Endodermal cell (in vitro differentiated cells): ENCODE measurements around the gene CACNA2D2. TPM values are rescaled to one million over a fixed set of nuclear protein-coding genes. Genes with fewer than 3 reads are reported as not detected.

ENCODE experiments used
- DNase-seq: peaks from one replicate; pipeline ENCODE4 v3.0.0-alpha.2; 2017
- H3K27ac ChIP-seq: 2 replicates; pipeline ENCODE4 v1.5.1; 2013; ENCODE audit warnings: mild to moderate bottlenecking, low read depth, low read length, moderate library complexity
- H3K27me3 ChIP-seq: 2 replicates; pipeline ENCODE4 v1.6.1; 2013; ENCODE audit warnings: mild to moderate bottlenecking, low read length, moderate library complexity; ENCODE audit not compliant: insufficient read depth, control insufficient read depth, poor library complexity, severe bottlenecking
- H3K36me3 ChIP-seq: 2 replicates; pipeline ENCODE4 v1.7.0; 2013; ENCODE audit warnings: mild to moderate bottlenecking, low read length, moderate library complexity; ENCODE audit not compliant: control insufficient read depth, insufficient read depth
- H3K4me1 ChIP-seq: one replicate; pipeline ENCODE4 v1.7.0; 2013; ENCODE audit warnings: low read length; ENCODE audit not compliant: control insufficient read depth, insufficient read depth
- H3K4me3 ChIP-seq: 2 replicates; pipeline ENCODE4 v1.5.1; 2013; ENCODE audit warnings: mild to moderate bottlenecking, low read length, moderate library complexity
- H3K9ac ChIP-seq: 2 replicates; pipeline ENCODE4 v1.6.1; 2013; ENCODE audit warnings: mild to moderate bottlenecking, low read length, moderate library complexity; ENCODE audit not compliant: poor library complexity, severe bottlenecking; ENCODE audit errors: extremely low read depth
- H3K9me3 ChIP-seq: 2 replicates; pipeline ENCODE4 v1.6.1; 2013; ENCODE audit warnings: mild to moderate bottlenecking, low read length, moderate library complexity; ENCODE audit not compliant: control insufficient read depth
- H3K27ac Mint-ChIP-seq: 2 replicates; pipeline ENCODE4 v1.8.0; 2020; ENCODE audit warnings: mixed read lengths
- H3K27me3 Mint-ChIP-seq: 2 replicates; pipeline ENCODE4 v1.8.0; 2021; ENCODE audit warnings: mild to moderate bottlenecking, mixed read lengths; ENCODE audit not compliant: insufficient read depth
- H3K36me3 Mint-ChIP-seq: 2 replicates; pipeline ENCODE4 v1.8.0; 2020; ENCODE audit warnings: low read depth, mixed read lengths
- H3K4me1 Mint-ChIP-seq: 2 replicates; pipeline ENCODE4 v1.8.0; 2020; ENCODE audit warnings: mixed read lengths
- H3K4me3 Mint-ChIP-seq: 2 replicates; pipeline ENCODE4 v1.8.0; 2020; ENCODE audit warnings: mild to moderate bottlenecking, moderate library complexity, mixed read lengths
- H3K9me3 Mint-ChIP-seq: 2 replicates; pipeline ENCODE4 v1.8.0; 2020; ENCODE audit warnings: mild to moderate bottlenecking, mixed read lengths
- WGBS, 2 experiments: methylation state at CpG; one replicate each; pipeline versions ENCODE4 v1.1.5 to v1.1.7; 2013; ENCODE audit warnings: missing lambda C conversion rate in 2 of 2, mixed read lengths in 1 of 2; ENCODE audit not compliant: insufficient coverage in 1 of 2, insufficient read length in 1 of 2; 5-methylcytosine and 5-hydroxymethylcytosine counted together
- total RNA-seq, 2 donors: library from RNA; stranded (reverse); fragmentation: NEBNext Ultra II Directional in 1 of 2; extraction: Animal tissue kit (Norgen Biotek cat#: 25700) in 1 of 2; gene quantifications; 2 replicates in 1 of 2; 3 replicates in 1 of 2; pipeline ENCODE4 v1.2.1, GENCODE V29; 2021
- TF ChIP-seq, protein P1 (sequence below): fragments of 200-600 bp; sonication (generic); conservative IDR thresholded peaks from 2 replicates; pipeline ENCODE4 v1.5.0; 2021; ENCODE audit warnings: antibody characterized with exemption, mild to moderate bottlenecking

Gene CACNA2D2
- total RNA-seq, 2 donors from 2014 or later, result 17.6 to 20.7 TPM

DNA sequence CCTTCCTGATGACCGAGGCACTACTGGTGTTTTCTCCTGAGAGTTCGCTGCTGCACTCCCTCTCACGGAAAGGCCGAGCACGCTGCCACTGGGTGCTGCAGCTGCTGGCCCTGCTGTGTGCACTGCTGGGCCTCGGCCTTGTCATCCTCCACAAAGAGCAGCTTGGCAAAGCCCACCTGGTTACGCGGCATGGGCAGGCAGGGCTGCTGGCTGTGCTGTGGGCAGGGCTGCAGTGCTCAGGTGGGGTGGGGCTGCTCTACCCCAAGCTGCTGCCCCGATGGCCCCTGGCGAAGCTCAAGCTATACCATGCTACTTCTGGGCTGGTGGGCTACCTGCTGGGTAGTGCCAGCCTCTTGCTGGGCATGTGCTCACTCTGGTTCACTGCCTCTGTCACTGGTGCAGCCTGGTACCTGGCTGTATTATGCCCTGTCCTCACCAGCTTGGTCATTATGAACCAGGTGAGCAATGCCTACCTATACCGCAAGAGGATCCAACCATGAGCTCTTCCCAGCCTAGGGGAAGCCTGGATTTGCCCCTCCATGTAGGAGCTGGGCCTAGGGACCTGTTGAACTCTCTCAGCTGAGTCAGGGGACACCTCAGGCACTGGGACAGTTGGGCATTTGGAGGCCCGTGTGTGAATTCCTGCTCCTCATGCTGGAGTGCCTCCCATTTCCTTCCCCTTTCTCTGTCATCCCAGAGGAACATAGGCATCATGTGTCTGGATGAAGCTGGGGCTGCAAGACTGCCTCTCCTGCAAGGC lies 150.0 kb downstream of the CACNA2D2 start:
- Histone ChIP-seq H3K4me3 (no peak overlapping the region), H3K9me3 (no peaks in the 10 kb centered on the region), H3K27me3 (no peaks in the 10 kb centered on the region), H3K9ac (no peak overlapping the region), H3K4me1 (peaks cover 8% of the 10 kb centered on the region), H3K27ac (no peak overlapping the region), H3K36me3 (peaks cover 36% of the 10 kb centered on the region)
- Mint-ChIP-seq H3K4me3 (no peak overlapping the region), H3K27me3 (peaks cover 1% of the 10 kb centered on the region), H3K9me3 (no peaks in the 10 kb centered on the region), H3K36me3 (peaks cover 18% of the 10 kb centered on the region), H3K4me1 (peaks cover 32% of the 10 kb centered on the region), H3K27ac (no peak overlapping the region)
- 94% methylated on average over 9 to 12 of the region's 12 CpGs for whole genome bisulfite sequencing, 2 experiments
- TF ChIP-seq, protein P1, sequence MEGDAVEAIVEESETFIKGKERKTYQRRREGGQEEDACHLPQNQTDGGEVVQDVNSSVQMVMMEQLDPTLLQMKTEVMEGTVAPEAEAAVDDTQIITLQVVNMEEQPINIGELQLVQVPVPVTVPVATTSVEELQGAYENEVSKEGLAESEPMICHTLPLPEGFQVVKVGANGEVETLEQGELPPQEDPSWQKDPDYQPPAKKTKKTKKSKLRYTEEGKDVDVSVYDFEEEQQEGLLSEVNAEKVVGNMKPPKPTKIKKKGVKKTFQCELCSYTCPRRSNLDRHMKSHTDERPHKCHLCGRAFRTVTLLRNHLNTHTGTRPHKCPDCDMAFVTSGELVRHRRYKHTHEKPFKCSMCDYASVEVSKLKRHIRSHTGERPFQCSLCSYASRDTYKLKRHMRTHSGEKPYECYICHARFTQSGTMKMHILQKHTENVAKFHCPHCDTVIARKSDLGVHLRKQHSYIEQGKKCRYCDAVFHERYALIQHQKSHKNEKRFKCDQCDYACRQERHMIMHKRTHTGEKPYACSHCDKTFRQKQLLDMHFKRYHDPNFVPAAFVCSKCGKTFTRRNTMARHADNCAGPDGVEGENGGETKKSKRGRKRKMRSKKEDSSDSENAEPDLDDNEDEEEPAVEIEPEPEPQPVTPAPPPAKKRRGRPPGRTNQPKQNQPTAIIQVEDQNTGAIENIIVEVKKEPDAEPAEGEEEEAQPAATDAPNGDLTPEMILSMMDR, result no peak
- no peak for DNase-seq

DNA sequence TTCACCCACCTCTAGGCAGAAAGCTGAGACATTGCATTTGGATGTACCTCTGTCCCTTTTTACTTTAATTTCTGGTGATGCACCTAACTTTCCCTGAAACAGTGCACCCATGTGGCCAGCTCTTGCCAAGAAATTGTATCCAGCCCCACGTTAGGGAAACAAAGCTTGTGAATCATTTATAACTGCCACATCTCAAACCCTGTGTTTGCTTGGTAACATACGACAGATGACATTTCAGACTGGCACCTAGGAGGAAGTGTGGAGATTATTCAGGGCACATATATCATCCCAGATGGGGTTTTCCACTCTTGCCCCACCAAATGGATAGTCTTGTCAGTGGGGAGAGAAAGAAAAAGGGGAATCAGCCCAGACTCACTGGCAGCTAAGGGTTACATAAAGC lies 150.7 kb downstream of the CACNA2D2 start:
- Histone ChIP-seq H3K27ac (no peak overlapping the region), H3K4me1 (peaks cover 2% of the 10 kb centered on the region), H3K9me3 (no peaks in the 10 kb centered on the region), H3K36me3 (peaks cover 42% of the 10 kb centered on the region), H3K9ac (no peak overlapping the region), H3K27me3 (no peaks in the 10 kb centered on the region), H3K4me3 (no peak overlapping the region)
- DNase-seq, result no peak
- 33 to 81% methylated on average over 1 to 2 of the region's 2 CpGs for WGBS, 2 experiments
- Mint-ChIP-seq H3K36me3 (peaks cover 18% of the 10 kb centered on the region), H3K4me1 (peaks cover 26% of the 10 kb centered on the region), H3K4me3 (no peak overlapping the region), H3K27ac (no peak overlapping the region), H3K27me3 (peaks cover 1% of the 10 kb centered on the region), H3K9me3 (no peaks in the 10 kb centered on the region)
- TF ChIP-seq, protein P1, result peak; percentile 55

DNA sequence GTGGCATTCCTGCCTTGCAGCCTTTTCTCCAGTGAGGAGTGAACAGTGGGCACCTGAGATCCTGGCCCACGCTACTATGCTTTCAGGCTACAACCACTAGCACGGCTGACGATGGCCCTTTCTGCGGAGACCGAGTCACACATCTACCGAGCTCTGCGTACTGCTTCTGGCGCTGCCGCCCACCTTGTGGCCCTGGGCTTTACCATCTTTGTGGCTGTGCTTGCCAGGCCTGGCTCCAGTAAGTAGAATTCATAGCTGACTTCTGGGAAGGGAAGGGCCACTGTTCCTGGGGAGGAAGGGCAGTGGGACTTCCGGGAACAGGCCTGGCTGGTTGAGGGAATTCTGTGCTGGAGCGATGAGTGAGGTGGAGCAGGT lies 152.1 kb downstream of the CACNA2D2 start:
- Mint-ChIP-seq H3K36me3 (peaks cover 21% of the 10 kb centered on the region), H3K4me1 (peaks cover 11% of the 10 kb centered on the region), H3K4me3 (peak overlapping the region; percentile 89), H3K9me3 (no peaks in the 10 kb centered on the region), H3K27me3 (peaks cover 4% of the 10 kb centered on the region), H3K27ac (peak overlapping the region; percentile 61)
- Histone ChIP-seq H3K4me1 (no peaks in the 10 kb centered on the region), H3K9me3 (no peaks in the 10 kb centered on the region), H3K4me3 (peak overlapping the region; percentile 93), H3K27ac (no peak overlapping the region), H3K36me3 (peaks cover 39% of the 10 kb centered on the region), H3K27me3 (no peaks in the 10 kb centered on the region), H3K9ac (no peak overlapping the region)
- no peak for DNase-seq
- TF ChIP-seq, protein P1, result no peak
- 87 to 93% methylated on average over 7 to 11 of the region's 11 CpGs for WGBS, 2 experiments
